NCI-H524 (cell line): Measurements from ENCODE around the gene IL4R.
A peak's percentile ranks its signal among the peaks of the same experiment; 100 is the strongest.
"Not testable (repeated sequence)": the region's sequence is repeated elsewhere in the genome, so short reads cannot be mapped to it uniquely, and the experiment has no call there.

Experiments used
- DNase-seq, 2 experiments: peaks; one replicate each; lab custom pipeline; 2025; lab: John Stamatoyannopoulos, UW

IL4R gene

GRCh38 chr16:27379919-27380318 is 66.1 kb downstream of the IL4R start:
- no peak for DNase-seq

GRCh38 chr16:27381236-27381635 is 67.5 kb downstream of the IL4R start:
- DNase-seq, result no peak

- no peak for DNase-seq
These were observed 68.4 kb downstream of the IL4R start for GRCh38 chr16:27381974-27382855.

- no peak for DNase-seq
These were observed 69.9 kb downstream of the IL4R start for GRCh38 chr16:27383556-27384243.

- DNase-seq, result no peak
These were observed 70.7 kb downstream of the IL4R start for GRCh38 chr16:27384425-27384824.

- DNase-seq, result peak; percentile 84 to 90
These were observed 71.6 kb downstream of the IL4R start for GRCh38 chr16:27385398-27385797.

GRCh38 chr16:27386674-27387073 is 72.9 kb downstream of the IL4R start:
- DNase-seq, result no peak

- no peak for DNase-seq
These were observed 74.0 kb downstream of the IL4R start for GRCh38 chr16:27387724-27388123.

GRCh38 chr16:27389272-27389961 is 75.6 kb downstream of the IL4R start:
- no peak for DNase-seq

- DNase-seq, result no peak
These were observed 76.4 kb downstream of the IL4R start for GRCh38 chr16:27390151-27390550.

- DNase-seq, result no peak
These were observed 78.9 kb downstream of the IL4R start for GRCh38 chr16:27392671-27393070.

GRCh38 chr16:27394516-27394915 is 80.7 kb downstream of the IL4R start:
- DNase-seq, result no peak

GRCh38 chr16:27398341-27398893 is 84.6 kb downstream of the IL4R start:
- DNase-seq, result not testable (repeated sequence)

GRCh38 chr16:27398894-27399853 is 85.4 kb downstream of the IL4R start:
- no peak for DNase-seq

- DNase-seq, result no peak
These were observed 86.2 kb downstream of the IL4R start for GRCh38 chr16:27399969-27400368.

GRCh38 chr16:27400751-27401620 is 87.2 kb downstream of the IL4R start:
- no peak for DNase-seq

- DNase-seq, result peak; percentile 59 to 69
These were observed 88.2 kb downstream of the IL4R start, which contains the start of gene IL21R for GRCh38 chr16:27401768-27402568. Gene IL21R, plus strand, starts transcription at chr16:27402174. Its CDS starts 27,898 bp downstream, at chr16:27430072.

- no peak for DNase-seq
These were observed 88.8 kb downstream of the IL4R start for GRCh38 chr16:27402569-27402963.

GRCh38 chr16:27402964-27403600 is 89.3 kb downstream of the IL4R start:
- DNase-seq, result peak; percentile 18 to 60
